ENCODE measurements around the gene C6orf118.

DNA sequence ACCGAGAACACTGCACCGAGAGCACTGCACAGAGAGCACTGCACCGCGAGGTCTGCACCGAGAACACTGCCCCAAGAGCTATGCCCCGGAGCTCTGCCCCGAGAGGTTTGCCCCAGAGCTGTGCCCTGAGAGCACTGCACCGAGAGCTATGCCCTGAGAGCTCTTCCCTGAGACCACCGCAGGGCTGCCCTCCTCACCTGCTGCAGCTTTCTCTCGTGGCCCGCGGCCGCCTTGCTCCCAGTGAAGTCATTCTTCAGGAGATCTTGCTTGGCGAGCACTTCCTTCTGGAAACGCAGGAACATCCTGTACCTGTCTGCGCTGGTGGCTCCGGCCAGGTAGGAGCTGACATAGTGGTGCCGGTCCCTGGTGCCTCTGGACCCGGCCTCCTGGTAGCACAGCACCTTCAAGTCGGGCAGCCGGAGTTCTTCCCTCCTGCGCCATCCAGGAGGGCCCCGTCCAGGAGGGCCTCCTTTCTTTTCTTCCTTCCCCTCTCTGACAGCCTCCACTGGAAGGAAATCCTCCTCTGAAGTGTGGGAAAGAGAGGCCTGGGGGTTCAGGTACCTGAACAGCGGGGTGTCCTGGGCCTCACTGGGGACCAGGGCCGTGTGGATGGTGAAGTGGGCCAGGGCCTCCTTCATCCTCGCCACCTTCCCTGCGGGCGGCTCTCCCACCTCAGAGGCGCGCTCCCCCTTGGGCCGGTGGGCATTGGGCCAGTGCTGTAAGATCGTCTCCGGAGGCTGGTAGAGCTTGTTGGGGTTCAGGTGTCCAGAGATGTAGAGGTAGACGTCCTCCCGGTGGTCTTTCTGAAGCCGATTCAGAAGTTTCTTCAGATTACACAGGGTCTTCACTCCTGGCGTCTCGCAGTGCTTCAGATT, 7.8 kb downstream of the C6orf118 start:
- TF ChIP-seq, protein P1, sequence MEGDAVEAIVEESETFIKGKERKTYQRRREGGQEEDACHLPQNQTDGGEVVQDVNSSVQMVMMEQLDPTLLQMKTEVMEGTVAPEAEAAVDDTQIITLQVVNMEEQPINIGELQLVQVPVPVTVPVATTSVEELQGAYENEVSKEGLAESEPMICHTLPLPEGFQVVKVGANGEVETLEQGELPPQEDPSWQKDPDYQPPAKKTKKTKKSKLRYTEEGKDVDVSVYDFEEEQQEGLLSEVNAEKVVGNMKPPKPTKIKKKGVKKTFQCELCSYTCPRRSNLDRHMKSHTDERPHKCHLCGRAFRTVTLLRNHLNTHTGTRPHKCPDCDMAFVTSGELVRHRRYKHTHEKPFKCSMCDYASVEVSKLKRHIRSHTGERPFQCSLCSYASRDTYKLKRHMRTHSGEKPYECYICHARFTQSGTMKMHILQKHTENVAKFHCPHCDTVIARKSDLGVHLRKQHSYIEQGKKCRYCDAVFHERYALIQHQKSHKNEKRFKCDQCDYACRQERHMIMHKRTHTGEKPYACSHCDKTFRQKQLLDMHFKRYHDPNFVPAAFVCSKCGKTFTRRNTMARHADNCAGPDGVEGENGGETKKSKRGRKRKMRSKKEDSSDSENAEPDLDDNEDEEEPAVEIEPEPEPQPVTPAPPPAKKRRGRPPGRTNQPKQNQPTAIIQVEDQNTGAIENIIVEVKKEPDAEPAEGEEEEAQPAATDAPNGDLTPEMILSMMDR (IDR thresholded peaks at IDR 0.05; ENCODE audit: extremely low read depth in 1 of 2, insufficient read depth in 1 of 2, low read depth in 1 of 2, low read length in 2 of 2) = no peak
- TF ChIP-seq POLR2A (IDR thresholded peaks at IDR 0.05; ENCODE audit: low read depth, low read length) = no peak
- TF ChIP-seq EZH2 (IDR thresholded peaks at IDR 0.05; ENCODE audit: borderline replicate concordance, low read depth, low read length, severe bottlenecking) = no peak
- TF ChIP-seq FOS (IDR thresholded peaks at IDR 0.05; ENCODE audit: borderline replicate concordance, insufficient read depth, low read length) = no peak
- TF ChIP-seq POLR2AphosphoS5 (IDR thresholded peaks at IDR 0.05; ENCODE audit: insufficient read depth, low read depth, low read length) = no peak
- no peak for TF ChIP-seq MYC (IDR thresholded peaks at IDR 0.05; ENCODE audit: low read depth, low read length)
- TF ChIP-seq, protein P2, sequence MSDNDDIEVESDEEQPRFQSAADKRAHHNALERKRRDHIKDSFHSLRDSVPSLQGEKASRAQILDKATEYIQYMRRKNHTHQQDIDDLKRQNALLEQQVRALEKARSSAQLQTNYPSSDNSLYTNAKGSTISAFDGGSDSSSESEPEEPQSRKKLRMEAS (IDR thresholded peaks at IDR 0.05; ENCODE audit: insufficient read depth, insufficient read length) = no peak
- no peak for TF ChIP-seq GATA2 (IDR thresholded peaks at IDR 0.05; ENCODE audit: insufficient read depth, insufficient read length, low read depth, low read length)

All from endothelial cell of umbilical vein (primary cell).